BE2C (cell line): ENCODE results near the gene PCBP3.
A peak's percentile ranks its signal among the peaks of the same experiment; 100 is the strongest.
"Not testable (repeated sequence)": the region's sequence is repeated elsewhere in the genome, so short reads cannot be mapped to it uniquely, and the experiment has no call there.

Experiments
- DNase-seq: peaks from one replicate; pipeline ENCODE4 v3.0.0-alpha.2; 2020
- H3K27me3 ChIP-seq: fragments of 250-450 bp; sonication (Bioruptor Pico); 2 replicates; pipeline ENCODE4 v1.5.1; 2020; ENCODE audit warnings: mild to moderate bottlenecking
- H3K36me3 ChIP-seq: fragments of 250-450 bp; sonication (Bioruptor Pico); 2 replicates; pipeline ENCODE4 v1.5.1; 2020; ENCODE audit warnings: mild to moderate bottlenecking
- H3K4me1 ChIP-seq: fragments of 250-450 bp; sonication (Bioruptor Pico); 2 replicates; pipeline ENCODE4 v1.5.1; 2020
- H3K4me3 ChIP-seq: 2 replicates; pipeline ENCODE4 v1.5.1; 2011; ENCODE audit warnings: low read depth, low read length
- H3K9me3 ChIP-seq: fragments of 250-450 bp; sonication (Bioruptor Pico); 2 replicates; pipeline ENCODE4 v1.5.1; 2020
- TF ChIP-seq, protein P1 (sequence below): IDR thresholded peaks from 2 replicates; pipeline ENCODE4 v1.5.1; 2012; ENCODE audit warnings: mild to moderate bottlenecking, low read depth, low read length

The PCBP3 gene

DNA sequence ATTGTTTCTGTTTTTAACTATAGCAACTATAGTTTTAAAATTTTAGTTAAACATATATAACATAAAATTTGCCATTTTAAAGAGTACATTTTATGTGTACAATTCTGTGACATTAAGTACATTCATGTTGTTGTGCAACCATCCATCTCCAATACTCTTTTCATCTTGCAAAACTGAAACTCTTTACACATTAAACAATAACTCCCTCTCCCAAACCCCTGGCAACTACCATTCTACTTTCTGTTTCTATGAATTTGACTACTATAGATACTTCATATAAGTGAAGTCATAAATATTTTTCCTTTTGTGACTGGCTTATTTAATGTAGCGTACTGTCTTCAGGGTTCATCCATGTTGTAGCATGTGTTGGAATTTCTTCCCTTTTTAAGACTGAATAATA lies 25.9 kb downstream of the PCBP3 start:
- Histone ChIP-seq H3K9me3 (no peaks in the 10 kb centered on the region; the same call in none of the 2 replicates), H3K4me3 (no peak overlapping the region), H3K4me1 (no peaks in the 10 kb centered on the region), H3K36me3 (peaks cover 43% of the 10 kb centered on the region), H3K27me3 (no peaks in the 10 kb centered on the region)
- no peak for DNase-seq
- TF ChIP-seq, protein P1, sequence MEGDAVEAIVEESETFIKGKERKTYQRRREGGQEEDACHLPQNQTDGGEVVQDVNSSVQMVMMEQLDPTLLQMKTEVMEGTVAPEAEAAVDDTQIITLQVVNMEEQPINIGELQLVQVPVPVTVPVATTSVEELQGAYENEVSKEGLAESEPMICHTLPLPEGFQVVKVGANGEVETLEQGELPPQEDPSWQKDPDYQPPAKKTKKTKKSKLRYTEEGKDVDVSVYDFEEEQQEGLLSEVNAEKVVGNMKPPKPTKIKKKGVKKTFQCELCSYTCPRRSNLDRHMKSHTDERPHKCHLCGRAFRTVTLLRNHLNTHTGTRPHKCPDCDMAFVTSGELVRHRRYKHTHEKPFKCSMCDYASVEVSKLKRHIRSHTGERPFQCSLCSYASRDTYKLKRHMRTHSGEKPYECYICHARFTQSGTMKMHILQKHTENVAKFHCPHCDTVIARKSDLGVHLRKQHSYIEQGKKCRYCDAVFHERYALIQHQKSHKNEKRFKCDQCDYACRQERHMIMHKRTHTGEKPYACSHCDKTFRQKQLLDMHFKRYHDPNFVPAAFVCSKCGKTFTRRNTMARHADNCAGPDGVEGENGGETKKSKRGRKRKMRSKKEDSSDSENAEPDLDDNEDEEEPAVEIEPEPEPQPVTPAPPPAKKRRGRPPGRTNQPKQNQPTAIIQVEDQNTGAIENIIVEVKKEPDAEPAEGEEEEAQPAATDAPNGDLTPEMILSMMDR, result no peak

- Histone ChIP-seq H3K4me1 (no peaks in the 10 kb centered on the region), H3K36me3 (peaks cover 50% of the 10 kb centered on the region), H3K27me3 (no peaks in the 10 kb centered on the region), H3K9me3 (no peaks in the 10 kb centered on the region; the same call in none of the 2 replicates), H3K4me3 (no peak overlapping the region)
- no peak for DNase-seq
- TF ChIP-seq, protein P1, result no peak
Observed at GRCh38 chr21:45670731-45671130, 27.2 kb downstream of the PCBP3 start.

- H3K9me3 ChIP-seq, H3K27me3 ChIP-seq, DNase-seq, H3K4me3 ChIP-seq, H3K4me1 ChIP-seq: not testable (repeated sequence)
- peaks cover 25% of the 10 kb centered on the region for H3K36me3 ChIP-seq
Observed at GRCh38 chr21:45678790-45679189, 35.3 kb downstream of the PCBP3 start.

- Histone ChIP-seq H3K4me1 (no peaks in the 10 kb centered on the region), H3K4me3 (no peak overlapping the region), H3K9me3 (no peaks in the 10 kb centered on the region), H3K27me3 (no peaks in the 10 kb centered on the region), H3K36me3 (peaks cover 12% of the 10 kb centered on the region)
- no peak for DNase-seq
- TF ChIP-seq, protein P1, result no peak
Observed at GRCh38 chr21:45680215-45680614, 36.7 kb downstream of the PCBP3 start.

GRCh38 chr21:45695086-45695485 lies 51.6 kb downstream of the PCBP3 start:
- Histone ChIP-seq H3K4me1 (peaks cover 15% of the 10 kb centered on the region), H3K36me3 (no peaks in the 10 kb centered on the region), H3K9me3 (no peaks in the 10 kb centered on the region), H3K4me3 (no peak overlapping the region), H3K27me3 (no peaks in the 10 kb centered on the region)
- DNase-seq, result peak; percentile 45
- TF ChIP-seq, protein P1, result peak; percentile 71

DNA sequence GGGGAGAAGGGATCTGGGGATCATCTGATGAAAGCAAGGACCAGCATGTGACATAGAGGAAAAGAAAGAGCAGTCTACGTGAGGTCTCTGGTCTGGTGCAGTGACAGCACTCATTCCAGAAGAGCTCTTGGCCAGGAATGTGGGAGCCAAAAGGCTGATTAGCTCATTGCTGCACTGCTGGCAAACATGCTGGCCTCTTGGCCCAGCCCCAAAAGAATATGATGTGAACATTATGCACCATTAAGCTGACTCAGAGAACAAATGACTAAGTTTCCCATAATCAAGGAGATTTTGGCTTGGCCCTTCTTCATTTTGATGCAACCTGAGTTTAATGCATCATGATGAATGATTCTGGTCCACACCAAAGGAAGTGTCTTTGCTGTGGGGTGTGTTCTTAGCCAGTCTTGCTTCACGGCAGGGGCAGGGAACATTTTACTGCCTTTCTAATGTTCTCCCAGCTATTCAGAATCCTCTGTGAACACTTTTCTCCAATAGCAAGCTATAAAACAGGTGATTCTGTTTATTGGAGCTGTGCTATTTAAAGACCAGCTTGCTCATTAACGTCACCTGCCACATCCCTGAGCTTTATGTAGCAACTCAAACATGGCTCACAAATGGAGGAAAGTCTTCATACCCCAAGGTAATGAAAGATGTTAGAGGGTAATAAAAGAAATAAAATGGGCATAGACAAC lies 55.1 kb downstream of the PCBP3 start:
- H3K4me1 ChIP-seq, result peaks cover 19% of the 10 kb centered on the region
- no peaks in the 10 kb centered on the region; the same call in none of the 2 replicates for H3K36me3 ChIP-seq
- DNase-seq, result peak; percentile 60
- no peaks in the 10 kb centered on the region for H3K9me3 ChIP-seq
- TF ChIP-seq, protein P1, result no peak
- no peak overlapping the region for H3K4me3 ChIP-seq
- no peaks in the 10 kb centered on the region for H3K27me3 ChIP-seq
